CD4-positive, alpha-beta T cell treated with Interleukin-15 for 1 hour (primary cell): Measurements from ENCODE around the gene PRR23B.
"Not testable (repeated sequence)": the region's sequence is repeated elsewhere in the genome, so short reads cannot be mapped to it uniquely, and the experiment has no call there.

Source experiments
- DNase-seq: peaks from one replicate; pipeline ENCODE4 v3.0.0-alpha.2; 2020

PRR23B gene

GRCh38 chr3:139020868-139021234, at the start of gene PRR23B:
TSS of gene PRR23B (minus strand) at chr3:139020926. CDS start at chr3:139020661, 265 bp downstream.
- no peak for DNase-seq

- no peak for DNase-seq
These were observed 42.2 kb upstream of the PRR23B start for GRCh38 chr3:139062918-139063317.

GRCh38 chr3:139052802-139053600, 32.3 kb upstream of the PRR23B start:
- DNase-seq = no peak

DNA sequence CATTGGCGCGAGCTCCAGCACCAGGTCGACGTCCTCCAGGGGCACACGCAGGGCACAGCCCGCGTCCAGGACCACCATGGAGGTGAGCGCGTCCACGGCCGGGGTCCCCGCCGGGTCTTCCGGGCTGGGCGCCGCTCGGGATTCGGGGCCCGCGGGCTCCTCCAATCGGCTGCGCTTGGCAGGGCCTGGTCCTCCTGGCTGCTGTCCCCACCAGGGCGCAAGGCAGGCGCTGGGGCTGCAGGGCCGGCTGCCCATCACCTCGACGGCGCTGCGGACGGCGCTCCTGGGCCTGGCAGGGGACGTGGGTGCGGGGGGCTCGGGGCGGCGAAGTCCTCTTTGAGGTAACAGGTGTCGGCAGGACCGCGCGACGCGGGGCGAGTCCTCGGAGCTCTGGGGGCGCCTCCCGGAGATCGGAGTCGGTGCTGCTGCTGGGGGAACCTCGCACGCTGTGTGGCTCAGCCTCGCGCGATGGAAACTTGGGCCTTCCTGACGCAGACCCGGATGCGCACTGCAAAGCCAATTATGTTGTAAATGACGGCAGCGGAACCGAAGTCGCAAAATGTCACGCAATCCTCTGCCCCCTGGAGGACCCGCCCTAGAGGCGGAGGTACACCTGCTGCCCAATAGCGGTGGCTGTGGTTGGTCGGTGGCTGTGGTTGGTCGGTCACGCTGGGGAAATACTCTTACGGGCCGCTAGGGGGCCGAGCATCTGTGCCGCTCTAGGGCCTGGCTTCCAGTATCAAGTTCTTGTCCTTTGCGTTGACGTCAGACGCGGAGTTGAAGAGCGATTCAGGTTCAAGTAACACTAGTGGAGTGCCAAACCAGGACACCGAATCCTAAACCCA, 23.9 kb upstream of the PRR23B start, which contains the start of gene PRR23C:
Gene PRR23C, minus strand, starts transcription at position 527 of the 845 bp plus-strand sequence. Its CDS starts 272 bp downstream, at position 255.
- DNase-seq = no peak

GRCh38 chr3:139043554-139044365, 23.0 kb upstream of the PRR23B start:
- no peak for DNase-seq

- DNase-seq = no peak
These were observed 16.8 kb upstream of the PRR23B start for GRCh38 chr3:139037478-139037877.

DNA sequence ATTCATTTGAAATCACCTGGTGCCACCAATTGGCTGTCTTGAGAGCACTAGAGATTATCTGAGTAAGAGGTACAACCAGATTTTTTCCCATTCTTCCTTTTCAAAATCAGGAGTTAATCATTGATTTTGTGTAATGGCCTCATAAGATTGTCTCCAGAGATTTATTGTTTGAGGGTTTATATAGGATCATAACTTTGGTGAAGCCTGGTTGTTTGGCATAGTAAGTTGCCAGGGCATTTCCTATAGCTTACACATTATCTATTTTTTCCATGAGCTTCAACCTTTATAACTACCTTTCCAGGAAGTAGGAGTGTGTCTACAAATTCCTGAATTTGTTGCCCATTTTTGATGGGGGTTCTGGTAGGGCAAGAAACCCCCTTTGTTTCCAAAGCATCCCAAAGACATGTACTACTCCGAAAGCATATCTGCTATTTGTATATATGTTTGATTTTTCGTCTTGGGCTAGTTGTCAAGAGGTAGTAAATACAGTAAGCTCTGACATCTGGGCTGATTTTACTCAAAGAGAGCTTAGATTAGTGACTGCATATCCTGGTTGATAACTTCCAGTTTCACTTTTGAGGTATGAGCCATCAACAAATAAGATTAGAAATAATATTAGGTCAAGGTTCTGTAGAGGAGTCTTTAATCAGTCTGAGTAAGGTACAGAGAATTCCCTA, 11.7 kb upstream of the PRR23B start:
- no peak for DNase-seq

GRCh38 chr3:139030576-139030975, 9.8 kb upstream of the PRR23B start:
- not testable (repeated sequence) for DNase-seq

DNA sequence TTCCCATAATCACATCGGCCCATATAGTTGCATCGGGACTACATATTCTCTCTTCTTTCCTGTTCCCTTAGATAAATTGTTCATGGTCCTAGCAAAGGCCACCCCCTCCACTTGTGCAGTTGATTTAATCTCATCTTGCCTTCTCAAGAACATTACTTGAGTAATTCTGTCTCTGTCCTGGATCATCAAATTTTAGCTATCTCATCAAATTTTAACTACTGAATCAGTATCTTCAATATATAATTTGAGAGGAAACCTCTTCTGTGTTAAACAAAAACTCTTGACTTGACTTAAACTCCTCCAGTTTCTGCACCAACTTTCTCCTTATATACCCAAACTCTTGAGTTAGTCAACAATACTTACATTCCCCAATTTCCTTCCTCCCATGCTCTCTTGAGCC, 4.2 kb upstream of the PRR23B start:
- no peak for DNase-seq

GRCh38 chr3:139020036-139020867, 474 bp downstream of the PRR23B start:
- DNase-seq = no peak

DNA sequence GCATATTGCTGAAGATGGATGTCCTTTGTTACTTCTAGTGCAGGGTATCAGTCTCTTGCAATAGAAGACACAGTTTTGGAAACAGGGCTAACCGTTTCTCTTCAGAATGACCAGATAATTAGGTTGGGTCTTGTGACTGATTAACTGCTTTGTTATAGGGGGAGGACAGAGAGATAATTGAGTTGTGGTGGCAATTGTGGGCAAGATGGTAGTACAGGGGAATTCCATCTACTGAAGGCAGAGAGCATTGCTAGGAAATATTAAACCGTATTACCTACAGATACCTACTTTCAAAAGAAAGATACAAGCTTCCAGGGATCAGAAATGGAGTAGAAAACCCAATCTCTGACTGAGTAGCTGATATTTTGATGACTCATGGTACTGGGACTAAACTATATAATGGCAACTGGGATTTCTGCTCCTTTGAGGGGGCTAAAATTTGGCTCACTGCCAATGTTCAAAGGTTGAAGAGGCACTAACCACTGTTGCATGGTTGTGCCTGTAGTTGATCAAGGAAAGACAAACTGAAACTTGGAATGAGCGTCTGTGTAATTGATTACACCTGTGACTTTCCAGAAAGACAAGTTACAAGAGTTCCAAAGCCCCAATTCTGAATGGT, 4.2 kb downstream of the PRR23B start:
- DNase-seq = no peak

GRCh38 chr3:139006051-139006716, 14.5 kb downstream of the PRR23B start, which contains the start of gene PRR23A:
TSS of gene PRR23A (minus strand) at chr3:139006268. CDS start at chr3:139006268, 0 bp downstream.
- DNase-seq = no peak

DNA sequence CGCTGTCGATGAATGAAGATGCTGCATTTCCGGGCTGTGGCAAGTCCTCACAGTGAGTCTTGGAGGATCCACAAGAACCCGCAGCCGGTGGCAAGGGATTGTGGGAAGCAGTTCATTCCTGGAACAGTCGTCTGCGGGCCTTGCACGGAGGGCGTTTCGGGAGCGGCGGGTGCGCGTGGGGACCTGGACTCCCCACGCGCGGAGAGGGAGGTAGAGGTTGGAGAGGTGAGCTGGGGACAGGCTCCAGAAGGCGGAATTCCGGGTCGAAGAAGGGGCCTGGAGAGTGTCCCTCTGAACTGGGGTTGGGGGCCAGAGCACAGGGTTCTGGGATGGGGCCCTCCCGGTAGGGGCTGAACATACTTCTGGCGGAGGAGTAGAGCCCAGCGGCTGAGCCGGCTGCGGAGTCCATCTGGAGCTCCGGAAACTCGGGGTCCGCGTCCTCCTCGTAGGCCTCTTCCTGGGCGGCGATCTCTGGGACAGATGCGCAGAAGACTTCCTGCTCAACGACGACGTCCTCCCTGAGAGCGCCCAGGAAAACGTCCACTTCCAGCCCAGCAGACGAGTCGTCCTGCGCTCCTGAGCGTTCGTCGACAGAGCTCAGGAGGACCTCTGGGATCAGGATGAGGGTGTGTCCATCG, 15.3 kb downstream of the PRR23B start:
- DNase-seq = no peak

GRCh38 chr3:138995706-138996105, 25.0 kb downstream of the PRR23B start:
- DNase-seq = no peak

DNA sequence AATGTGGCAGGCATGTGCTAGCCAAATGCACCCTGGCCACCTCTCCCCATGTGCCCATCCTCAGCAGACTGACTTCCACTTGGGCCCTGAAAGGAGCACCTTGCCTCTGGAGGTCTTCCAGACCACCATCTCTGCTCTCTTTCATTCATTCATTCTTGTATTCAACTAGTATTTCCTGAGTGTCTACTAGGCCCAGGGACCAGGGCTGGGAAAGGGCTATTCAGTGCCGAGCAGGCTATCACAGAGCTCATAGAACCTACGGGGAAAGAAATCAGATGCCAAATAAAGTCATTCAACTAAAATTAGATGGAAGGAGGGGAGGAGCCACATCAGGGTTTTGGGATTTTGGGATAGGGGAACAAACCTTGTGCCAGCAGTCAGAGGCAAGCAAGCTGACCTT, 33.5 kb downstream of the PRR23B start:
- DNase-seq = no peak

- no peak for DNase-seq
These were observed 34.8 kb downstream of the PRR23B start for GRCh38 chr3:138985932-138986331.

- no peak for DNase-seq
These were observed 35.9 kb downstream of the PRR23B start for GRCh38 chr3:138984816-138985215.

DNA sequence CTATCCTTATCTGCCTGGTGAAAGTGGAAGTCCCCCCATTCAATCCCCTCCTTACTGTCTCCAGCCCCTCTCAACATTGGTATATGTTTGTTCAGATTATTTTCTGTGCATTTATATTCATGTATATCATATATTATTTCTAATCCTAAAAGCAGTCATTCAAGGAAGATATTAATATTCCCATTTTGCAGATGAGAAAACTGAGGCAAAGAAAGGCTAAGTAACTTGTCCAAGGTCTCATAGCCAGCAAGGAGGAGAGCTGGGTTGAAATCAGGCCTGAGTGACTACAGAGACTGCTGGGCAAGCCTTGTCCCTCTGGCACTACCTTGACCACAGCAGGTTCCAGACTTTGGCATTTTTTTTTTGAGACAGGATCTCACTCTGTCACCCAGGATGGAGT, 44.7 kb downstream of the PRR23B start:
- DNase-seq = no peak

DNA sequence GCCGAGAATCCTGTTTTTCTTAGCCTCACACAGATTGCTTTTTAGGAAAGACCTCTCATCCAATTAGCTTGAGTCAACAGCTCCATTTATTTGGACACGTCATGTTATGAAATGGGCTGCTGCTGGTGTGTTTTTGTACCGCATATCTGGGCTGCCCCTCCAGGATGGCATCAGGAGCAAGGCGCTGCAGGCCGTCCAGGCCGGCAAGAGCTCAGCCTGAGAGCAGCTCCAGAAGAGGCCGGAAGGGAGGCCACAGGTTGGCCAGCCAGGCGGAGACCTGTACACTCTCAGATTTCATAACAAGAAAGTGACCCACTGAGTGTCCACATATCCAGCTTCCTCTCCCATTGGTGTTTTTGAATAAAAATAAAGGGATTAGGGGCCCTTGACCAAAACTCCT, 45.4 kb downstream of the PRR23B start:
- DNase-seq = no peak

DNA sequence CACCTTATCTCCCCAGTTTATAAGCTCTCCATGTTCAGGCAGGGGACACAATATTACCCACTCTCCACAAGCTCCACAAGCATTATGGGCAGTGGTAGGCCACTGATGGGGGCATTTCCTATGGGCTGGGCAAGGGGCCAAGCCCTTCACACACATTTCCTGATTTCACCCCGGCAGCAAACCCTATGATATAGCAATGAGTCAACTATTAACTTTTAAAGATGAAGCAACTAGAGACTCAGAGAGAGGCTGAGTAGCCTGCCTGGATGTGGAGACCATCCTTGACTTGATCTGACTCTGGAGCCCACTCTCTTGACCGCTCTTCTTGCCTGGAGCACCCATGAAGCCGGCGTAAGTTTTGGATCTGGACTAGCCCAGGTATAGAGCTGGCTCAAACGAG, 46.3 kb downstream of the PRR23B start:
- no peak for DNase-seq
